NCI-H1694 (cell line): Measurements from ENCODE around the gene NPEPPS.

ENCODE experiments used
- DNase-seq: peaks from one replicate; lab custom pipeline; 2025; lab: John Stamatoyannopoulos, UW

Gene NPEPPS

GRCh38 chr17:47628014-47628566 is 97.2 kb downstream of the NPEPPS start:
- no peak for DNase-seq

GRCh38 chr17:47629826-47630225 is 98.9 kb downstream of the NPEPPS start:
- no peak for DNase-seq

- DNase-seq, result no peak
These were observed 99.7 kb downstream of the NPEPPS start for GRCh38 chr17:47630614-47631013.

GRCh38 chr17:47632991-47633390 is 102.1 kb downstream of the NPEPPS start:
- DNase-seq, result no peak

- DNase-seq, result no peak
These were observed 103.1 kb downstream of the NPEPPS start for GRCh38 chr17:47633996-47634395.

GRCh38 chr17:47634870-47635269 is 104.0 kb downstream of the NPEPPS start:
- DNase-seq, result no peak

GRCh38 chr17:47635734-47636133 is 104.8 kb downstream of the NPEPPS start:
- no peak for DNase-seq

- no peak for DNase-seq
These were observed 105.5 kb downstream of the NPEPPS start for GRCh38 chr17:47636273-47637030.

- no peak for DNase-seq
These were observed 108.0 kb downstream of the NPEPPS start for GRCh38 chr17:47638903-47639302.

GRCh38 chr17:47640076-47640475 is 109.2 kb downstream of the NPEPPS start:
- no peak for DNase-seq

GRCh38 chr17:47641202-47641601 is 110.3 kb downstream of the NPEPPS start:
- DNase-seq, result no peak

- DNase-seq, result no peak
These were observed 112.2 kb downstream of the NPEPPS start for GRCh38 chr17:47643116-47643515.

- no peak for DNase-seq
These were observed 113.4 kb downstream of the NPEPPS start for GRCh38 chr17:47644324-47644723.

- peak; percentile 98 for DNase-seq
These were observed 118.5 kb downstream of the NPEPPS start, which contains the start of gene KPNB1 for GRCh38 chr17:47649153-47649971. Gene KPNB1, plus strand, starts transcription at chr17:47649919. Its CDS starts 326 bp downstream, at chr17:47650245.

- DNase-seq, result no peak
These were observed 119.1 kb downstream of the NPEPPS start for GRCh38 chr17:47649972-47650524.

GRCh38 chr17:47650525-47651522 is 119.9 kb downstream of the NPEPPS start:
- peak; percentile 92 for DNase-seq

GRCh38 chr17:47651704-47652103 is 120.8 kb downstream of the NPEPPS start:
- DNase-seq, result no peak

- DNase-seq, result no peak
These were observed 121.7 kb downstream of the NPEPPS start for GRCh38 chr17:47652570-47652969.

GRCh38 chr17:47653442-47653841 is 122.5 kb downstream of the NPEPPS start:
- DNase-seq, result no peak

GRCh38 chr17:47654991-47655390 is 124.1 kb downstream of the NPEPPS start:
- no peak for DNase-seq

- DNase-seq, result no peak
These were observed 129.2 kb downstream of the NPEPPS start for GRCh38 chr17:47660064-47660492.
